ENCODE measurements around the gene SPINT2. TPM values are rescaled to one million over a fixed set of nuclear protein-coding genes. Genes with fewer than 3 reads are reported as not detected.

The SPINT2 gene
- total RNA-seq, 1 donor: 2.2 TPM

GRCh38 chr19:38285567-38285966 is 21.2 kb downstream of the SPINT2 start:
- no peaks in the 10 kb centered on the region for H3K9me3 ChIP-seq (ENCODE audit: low read depth, low read length)
- H3K36me3 ChIP-seq (ENCODE audit: insufficient read depth, low read length): no peaks in the 10 kb centered on the region
- peak overlapping the region; percentile 38 for H3K4me2 ChIP-seq (ENCODE audit: insufficient read depth, low read length)
- peak; percentile 95 for DNase-seq (ENCODE audit: insufficient read length, low spot score, missing footprints)
- TF ChIP-seq, protein P1, sequence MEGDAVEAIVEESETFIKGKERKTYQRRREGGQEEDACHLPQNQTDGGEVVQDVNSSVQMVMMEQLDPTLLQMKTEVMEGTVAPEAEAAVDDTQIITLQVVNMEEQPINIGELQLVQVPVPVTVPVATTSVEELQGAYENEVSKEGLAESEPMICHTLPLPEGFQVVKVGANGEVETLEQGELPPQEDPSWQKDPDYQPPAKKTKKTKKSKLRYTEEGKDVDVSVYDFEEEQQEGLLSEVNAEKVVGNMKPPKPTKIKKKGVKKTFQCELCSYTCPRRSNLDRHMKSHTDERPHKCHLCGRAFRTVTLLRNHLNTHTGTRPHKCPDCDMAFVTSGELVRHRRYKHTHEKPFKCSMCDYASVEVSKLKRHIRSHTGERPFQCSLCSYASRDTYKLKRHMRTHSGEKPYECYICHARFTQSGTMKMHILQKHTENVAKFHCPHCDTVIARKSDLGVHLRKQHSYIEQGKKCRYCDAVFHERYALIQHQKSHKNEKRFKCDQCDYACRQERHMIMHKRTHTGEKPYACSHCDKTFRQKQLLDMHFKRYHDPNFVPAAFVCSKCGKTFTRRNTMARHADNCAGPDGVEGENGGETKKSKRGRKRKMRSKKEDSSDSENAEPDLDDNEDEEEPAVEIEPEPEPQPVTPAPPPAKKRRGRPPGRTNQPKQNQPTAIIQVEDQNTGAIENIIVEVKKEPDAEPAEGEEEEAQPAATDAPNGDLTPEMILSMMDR (IDR thresholded peaks at IDR 0.05; ENCODE audit: extremely low read depth, low read depth, low read length): no peak
- H3K27me3 ChIP-seq (ENCODE audit: insufficient read depth, low read length): no peaks in the 10 kb centered on the region
- H3K27ac ChIP-seq (ENCODE audit: low read depth, low read length): peak overlapping the region; percentile 20
- H3K79me2 ChIP-seq (ENCODE audit: insufficient read depth, low read length): no peaks in the 10 kb centered on the region
- H2AFZ ChIP-seq (ENCODE audit: low read length): peak overlapping the region; percentile 71
- H4K20me1 ChIP-seq (ENCODE audit: insufficient read depth, low read length): no peaks in the 10 kb centered on the region
- no peak overlapping the region for H3K4me3 ChIP-seq (ENCODE audit: insufficient read depth, low read length)
- peaks cover 18% of the 10 kb centered on the region for H3K4me1 ChIP-seq (ENCODE audit: insufficient read depth, low read length)

DNA sequence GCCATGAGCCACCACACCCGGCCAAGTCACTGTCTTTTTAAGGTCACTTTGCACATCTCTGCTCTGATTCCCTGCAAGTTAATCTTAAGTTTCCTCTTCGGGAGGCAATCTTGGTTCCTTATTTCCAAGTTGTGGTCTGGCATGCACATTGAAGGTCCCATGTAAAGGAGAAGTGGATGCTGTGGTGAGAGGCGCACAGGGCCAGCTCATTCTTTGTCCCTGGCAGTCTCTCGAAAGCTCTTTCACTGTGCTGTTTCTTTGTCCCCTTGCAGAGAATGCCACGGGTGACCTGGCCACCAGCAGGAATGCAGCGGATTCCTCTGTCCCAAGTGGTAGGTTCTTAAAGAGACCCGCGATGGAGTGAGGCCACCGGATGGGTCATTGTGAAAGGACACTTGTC is 23.2 kb downstream of the SPINT2 start:
- Histone ChIP-seq H2AFZ (ENCODE audit: low read length) (peak overlapping the region; percentile 20), H3K4me3 (ENCODE audit: insufficient read depth, low read length) (no peak overlapping the region), H3K27ac (ENCODE audit: low read depth, low read length) (no peak overlapping the region), H3K27me3 (ENCODE audit: insufficient read depth, low read length) (no peaks in the 10 kb centered on the region), H4K20me1 (ENCODE audit: insufficient read depth, low read length) (no peaks in the 10 kb centered on the region), H3K4me1 (ENCODE audit: insufficient read depth, low read length) (peaks cover 24% of the 10 kb centered on the region), H3K4me2 (ENCODE audit: insufficient read depth, low read length) (no peak overlapping the region), H3K79me2 (ENCODE audit: insufficient read depth, low read length) (no peaks in the 10 kb centered on the region), H3K36me3 (ENCODE audit: insufficient read depth, low read length) (no peaks in the 10 kb centered on the region), H3K9me3 (ENCODE audit: low read depth, low read length) (no peaks in the 10 kb centered on the region)
- no peak for DNase-seq (ENCODE audit: insufficient read length, low spot score, missing footprints)
- TF ChIP-seq, protein P1 (IDR thresholded peaks at IDR 0.05; ENCODE audit: extremely low read depth, low read depth, low read length): no peak

DNA sequence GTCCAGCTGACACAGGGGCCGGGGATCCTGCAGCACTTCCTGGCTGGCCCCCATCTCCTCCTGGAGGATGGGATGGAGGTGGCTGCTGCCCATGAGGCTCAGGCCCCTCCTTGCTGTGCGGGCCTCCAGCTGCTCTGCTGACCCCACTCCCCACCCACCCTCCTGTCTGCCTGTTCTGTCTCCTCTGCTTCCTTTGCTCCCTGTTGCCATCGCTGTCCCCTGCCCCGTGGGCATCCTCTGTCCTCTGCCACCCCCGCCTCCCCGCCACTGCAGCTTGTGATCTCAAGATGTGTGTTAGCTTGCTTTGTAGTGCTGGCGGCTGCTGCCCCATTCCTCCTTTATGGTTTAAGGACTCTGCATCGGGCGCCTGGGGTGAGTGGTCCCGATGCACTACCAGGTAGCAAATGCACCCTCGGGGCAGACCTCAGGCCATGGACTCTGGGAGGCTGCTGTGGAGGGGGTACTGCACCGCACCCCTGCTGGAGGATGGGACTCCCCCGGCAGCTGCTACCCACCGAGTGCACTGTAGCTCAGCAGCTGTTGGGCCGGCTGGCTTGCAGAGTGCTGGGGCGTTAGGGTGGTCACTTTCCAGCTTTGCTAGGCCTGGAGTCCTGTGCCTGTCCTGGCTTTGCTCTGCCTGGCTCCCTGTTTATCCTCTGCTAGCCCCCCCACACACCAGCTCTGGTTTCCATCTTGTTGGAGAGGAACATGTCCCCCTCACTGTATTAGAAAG is 23.9 kb downstream of the SPINT2 start:
- H3K27me3 ChIP-seq (ENCODE audit: insufficient read depth, low read length): no peaks in the 10 kb centered on the region
- H3K4me1 ChIP-seq (ENCODE audit: insufficient read depth, low read length): peaks cover 24% of the 10 kb centered on the region
- no peaks in the 10 kb centered on the region for H3K9me3 ChIP-seq (ENCODE audit: low read depth, low read length)
- H3K36me3 ChIP-seq (ENCODE audit: insufficient read depth, low read length): no peaks in the 10 kb centered on the region
- no peaks in the 10 kb centered on the region for H3K79me2 ChIP-seq (ENCODE audit: insufficient read depth, low read length)
- H4K20me1 ChIP-seq (ENCODE audit: insufficient read depth, low read length): no peaks in the 10 kb centered on the region
- peak; percentile 35 for DNase-seq (ENCODE audit: insufficient read length, low spot score, missing footprints)
- H3K27ac ChIP-seq (ENCODE audit: low read depth, low read length): no peak overlapping the region
- H3K4me2 ChIP-seq (ENCODE audit: insufficient read depth, low read length): no peak overlapping the region
- TF ChIP-seq, protein P1 (IDR thresholded peaks at IDR 0.05; ENCODE audit: extremely low read depth, low read depth, low read length): no peak
- H3K4me3 ChIP-seq (ENCODE audit: insufficient read depth, low read length): no peak overlapping the region
- H2AFZ ChIP-seq (ENCODE audit: low read length): no peak overlapping the region

GRCh38 chr19:38289955-38290354 is 25.6 kb downstream of the SPINT2 start:
- H3K4me1 ChIP-seq (ENCODE audit: insufficient read depth, low read length): peaks cover 24% of the 10 kb centered on the region
- H3K27ac ChIP-seq (ENCODE audit: low read depth, low read length): peak overlapping the region; percentile 78
- TF ChIP-seq, protein P1 (IDR thresholded peaks at IDR 0.05; ENCODE audit: extremely low read depth, low read depth, low read length): no peak
- H3K9me3 ChIP-seq (ENCODE audit: low read depth, low read length): no peaks in the 10 kb centered on the region
- no peaks in the 10 kb centered on the region for H3K27me3 ChIP-seq (ENCODE audit: insufficient read depth, low read length)
- no peaks in the 10 kb centered on the region for H3K79me2 ChIP-seq (ENCODE audit: insufficient read depth, low read length)
- H4K20me1 ChIP-seq (ENCODE audit: insufficient read depth, low read length): no peaks in the 10 kb centered on the region
- H2AFZ ChIP-seq (ENCODE audit: low read length): no peak overlapping the region
- no peak overlapping the region for H3K4me2 ChIP-seq (ENCODE audit: insufficient read depth, low read length)
- no peak overlapping the region for H3K4me3 ChIP-seq (ENCODE audit: insufficient read depth, low read length)
- no peak for DNase-seq (ENCODE audit: insufficient read length, low spot score, missing footprints)
- no peaks in the 10 kb centered on the region for H3K36me3 ChIP-seq (ENCODE audit: insufficient read depth, low read length)

All from osteoblast (primary cell).